Activated CD4-positive, alpha-beta T cell treated with anti-CD3 and anti-CD28 coated beads, Interleukin-2, amount 50 U/mL, for 48 hours (primary cell): Measurements from ENCODE around the gene NID2.
A peak's percentile ranks its signal among the peaks of the same experiment; 100 is the strongest.

Source experiments
- DNase-seq, 2 experiments: peaks; one replicate each; pipeline ENCODE4 v3.0.0-alpha.2; 2020

The NID2 gene

DNA sequence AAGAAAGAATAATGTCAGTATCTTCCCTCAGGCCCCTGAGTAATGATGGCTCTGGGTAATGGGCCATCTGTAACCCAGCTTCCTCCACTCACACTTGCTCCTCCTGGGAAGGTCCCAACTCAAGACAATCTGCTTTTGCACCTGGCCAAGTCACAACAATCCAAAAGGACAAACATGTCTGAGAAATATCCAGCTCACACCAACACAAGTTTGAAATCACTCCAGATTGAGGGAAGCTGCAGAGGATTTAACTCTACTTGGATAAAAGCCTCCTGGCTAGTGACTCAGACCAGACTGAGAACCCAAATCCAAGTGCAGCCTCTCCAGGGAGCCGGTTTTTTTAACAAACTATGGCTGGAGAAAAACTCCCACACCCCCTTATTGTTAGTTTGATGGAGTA, 45.3 kb downstream of the NID2 start:
- no peak for DNase-seq

DNA sequence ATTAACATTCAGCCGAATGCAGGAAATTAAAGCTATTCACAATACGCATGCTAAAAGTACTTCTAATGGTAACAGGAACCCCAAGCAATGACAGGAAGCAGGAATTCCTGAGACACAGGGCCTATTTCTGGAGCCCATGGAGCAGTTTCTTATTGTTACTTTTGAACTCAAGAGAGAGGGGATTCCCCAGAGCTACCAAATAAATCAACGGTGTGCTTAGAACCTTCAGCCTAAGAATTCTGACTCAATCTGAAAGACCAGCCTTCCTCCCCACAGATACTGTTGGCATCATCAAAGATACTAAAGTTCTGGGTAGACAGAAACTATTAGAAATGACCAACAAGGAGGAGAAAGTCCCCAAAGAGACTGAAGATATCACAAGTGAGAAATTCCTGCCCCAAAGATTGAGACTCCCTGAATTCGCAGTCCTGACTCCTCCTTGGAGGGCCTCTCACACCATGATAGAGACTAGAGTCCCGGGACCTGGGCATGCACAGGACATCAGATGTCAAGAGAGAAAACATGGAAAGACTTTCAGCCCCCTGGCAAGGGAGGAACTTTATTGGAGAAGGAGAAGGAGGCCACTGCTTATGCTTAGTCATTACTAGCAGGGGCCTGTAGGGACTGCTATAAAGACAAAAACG, 46.8 kb downstream of the NID2 start:
- DNase-seq, result no peak

DNA sequence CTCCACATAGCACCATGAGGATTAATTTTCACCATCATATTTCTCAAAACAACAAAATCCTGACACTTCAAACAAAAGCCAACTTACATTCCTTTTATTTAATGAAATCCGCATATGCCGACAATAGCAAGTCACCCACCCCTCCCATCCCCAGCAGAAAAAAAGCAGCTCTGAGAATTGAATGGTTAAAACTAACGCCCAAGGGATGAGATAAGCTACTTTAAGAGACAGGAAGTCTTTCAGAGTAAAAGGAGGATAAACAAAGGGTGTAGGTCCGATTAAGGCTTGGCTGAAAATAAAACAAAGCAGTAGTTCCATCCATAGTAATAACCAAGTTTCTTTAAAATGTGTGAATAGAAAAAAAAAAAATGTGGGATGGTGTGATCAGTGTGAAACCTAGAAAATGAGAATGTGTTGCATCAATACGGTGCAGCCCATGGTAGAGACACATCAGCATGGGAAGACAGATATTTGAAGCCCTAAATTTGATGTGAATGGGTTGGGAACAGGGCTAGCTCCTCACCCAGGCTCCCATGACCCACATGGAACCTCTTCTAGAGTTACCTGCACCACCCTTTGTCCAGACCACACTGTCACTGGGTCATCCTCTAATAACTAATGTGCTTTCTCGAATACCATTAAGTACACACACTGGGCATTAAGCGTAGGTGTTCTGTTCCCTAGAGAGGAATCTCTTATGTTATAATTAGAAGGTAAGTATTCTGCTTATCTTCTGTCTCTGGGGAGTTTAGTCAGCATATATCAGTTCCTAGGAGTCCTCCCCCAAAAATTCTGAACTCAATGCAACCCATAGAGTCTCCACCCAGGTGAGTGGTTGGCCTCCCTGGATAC, 47.8 kb downstream of the NID2 start:
- no peak for DNase-seq

DNA sequence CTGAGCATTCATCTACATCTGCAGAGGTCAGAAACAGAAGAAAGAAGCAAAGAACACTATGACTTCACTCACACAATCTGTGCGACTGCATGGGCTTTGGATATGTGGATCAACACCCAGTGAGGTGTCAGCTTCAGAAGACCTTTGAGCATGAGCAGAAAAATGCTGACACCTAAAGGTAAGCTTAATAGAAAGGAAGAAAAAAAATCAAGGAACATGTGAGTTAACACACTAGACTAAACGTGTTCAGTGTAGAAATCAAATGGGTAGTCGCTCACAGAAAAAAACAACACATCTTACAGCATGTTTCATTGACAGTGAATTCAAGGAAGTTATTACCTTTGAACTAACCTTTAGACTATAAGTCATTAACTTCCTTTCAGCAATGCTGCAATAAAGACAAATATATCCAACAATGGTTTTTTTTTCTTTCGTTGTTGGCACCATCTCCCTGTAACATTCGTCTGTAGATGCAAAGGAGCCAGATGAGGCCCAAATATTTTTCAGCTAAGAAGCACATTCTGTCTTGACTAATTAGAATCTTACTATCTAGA, 48.6 kb downstream of the NID2 start:
- DNase-seq, result no peak

DNA sequence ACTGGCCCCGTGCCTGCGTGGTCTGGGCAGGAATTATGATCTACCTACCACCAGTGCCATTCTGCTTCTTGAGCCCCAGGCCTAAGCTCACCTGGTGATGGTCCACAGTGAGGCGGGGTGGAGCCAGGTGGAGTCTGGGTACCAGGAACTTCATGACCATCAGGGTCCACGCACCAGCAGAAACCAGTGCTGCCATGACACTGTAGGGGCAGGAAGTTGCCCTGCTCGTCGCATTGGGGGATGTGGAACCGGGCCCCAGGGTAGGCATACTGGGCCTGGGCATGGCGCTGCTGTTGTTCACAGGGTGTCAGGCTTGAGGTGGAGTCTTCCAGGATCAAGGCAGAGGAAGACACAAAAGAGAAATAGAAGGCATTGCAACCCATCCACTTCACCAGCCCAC, 49.9 kb downstream of the NID2 start:
- no peak for DNase-seq

DNA sequence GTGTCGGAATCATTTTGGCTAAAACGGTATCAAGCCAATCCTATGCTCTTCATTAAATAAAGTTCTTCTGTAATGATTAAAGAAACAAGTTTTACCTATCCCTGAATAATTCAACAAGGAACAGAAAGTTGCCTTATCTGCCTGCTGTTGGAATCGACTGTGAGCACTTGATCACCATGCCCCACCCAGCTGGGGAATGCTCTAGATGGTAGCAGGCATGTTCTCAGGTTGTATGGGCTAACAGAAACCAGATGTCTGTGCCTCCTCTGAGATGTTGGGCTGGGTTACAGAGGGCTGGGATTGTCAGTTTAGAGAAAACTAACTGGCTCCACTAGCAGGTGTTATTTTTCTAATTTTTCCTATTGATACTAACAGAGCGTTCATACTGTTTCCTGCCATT, 50.6 kb downstream of the NID2 start:
- DNase-seq, result no peak

DNA sequence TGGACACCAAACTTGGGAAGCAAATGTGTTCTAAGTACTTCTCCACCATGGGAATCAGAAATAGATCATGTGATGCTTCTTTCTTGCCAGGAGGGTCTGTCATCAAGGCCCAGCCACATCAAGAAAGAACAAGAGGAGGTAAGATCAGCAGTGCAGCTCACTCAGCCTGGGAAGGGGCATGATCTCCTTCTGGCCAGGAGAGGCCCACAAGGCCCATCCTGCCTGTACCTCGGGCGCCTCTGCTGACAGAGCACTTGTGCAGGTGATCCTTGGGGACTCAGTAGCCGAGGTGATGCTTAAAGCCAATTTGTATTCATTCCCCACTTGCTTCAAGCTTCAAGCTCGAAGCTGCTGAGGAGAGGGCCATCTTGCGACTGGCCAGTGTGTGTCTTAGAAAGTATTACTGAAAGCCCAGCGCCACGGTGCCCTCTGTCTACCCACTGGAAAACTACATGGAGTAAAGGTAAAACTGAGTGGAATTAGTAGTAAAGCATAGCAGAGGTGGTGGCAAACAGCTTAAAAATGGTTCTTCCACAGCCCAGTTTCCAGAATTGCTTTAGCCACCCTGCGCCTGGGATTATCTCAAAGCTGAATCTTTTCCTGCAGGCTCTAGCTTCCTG, 53.3 kb downstream of the NID2 start:
- no peak for DNase-seq

DNA sequence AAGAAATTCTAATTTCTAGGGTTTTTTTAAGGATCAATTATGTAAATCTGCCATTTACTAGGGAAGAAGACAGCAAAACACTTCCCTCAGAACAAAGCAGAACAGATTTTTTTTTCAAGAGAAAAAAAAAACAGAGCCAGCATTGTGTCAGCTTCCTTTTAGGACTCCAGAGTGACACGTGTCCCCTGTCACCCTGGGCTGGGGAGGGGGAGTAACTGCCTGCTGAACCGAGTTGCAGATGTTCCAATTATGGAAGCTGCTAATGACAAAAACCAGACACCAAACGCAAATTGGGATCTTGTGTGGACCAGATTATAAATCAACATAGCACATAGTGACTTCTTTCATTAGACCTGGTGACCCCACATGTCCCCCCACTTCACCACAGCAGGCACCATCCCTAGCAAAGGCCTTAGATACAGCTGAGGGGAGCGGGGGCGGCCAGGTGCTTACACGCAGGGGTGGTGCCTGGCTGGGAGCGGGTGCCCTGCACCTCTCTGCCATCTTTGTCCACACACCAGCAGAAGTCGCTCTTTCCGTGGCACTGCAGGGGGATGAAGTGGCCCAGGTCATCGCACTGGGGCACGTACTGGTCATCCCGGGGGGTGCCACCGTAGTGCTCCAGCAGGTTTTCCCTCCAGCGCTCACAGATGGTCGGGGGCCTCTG, 54.1 kb downstream of the NID2 start:
- no peak for DNase-seq

DNA sequence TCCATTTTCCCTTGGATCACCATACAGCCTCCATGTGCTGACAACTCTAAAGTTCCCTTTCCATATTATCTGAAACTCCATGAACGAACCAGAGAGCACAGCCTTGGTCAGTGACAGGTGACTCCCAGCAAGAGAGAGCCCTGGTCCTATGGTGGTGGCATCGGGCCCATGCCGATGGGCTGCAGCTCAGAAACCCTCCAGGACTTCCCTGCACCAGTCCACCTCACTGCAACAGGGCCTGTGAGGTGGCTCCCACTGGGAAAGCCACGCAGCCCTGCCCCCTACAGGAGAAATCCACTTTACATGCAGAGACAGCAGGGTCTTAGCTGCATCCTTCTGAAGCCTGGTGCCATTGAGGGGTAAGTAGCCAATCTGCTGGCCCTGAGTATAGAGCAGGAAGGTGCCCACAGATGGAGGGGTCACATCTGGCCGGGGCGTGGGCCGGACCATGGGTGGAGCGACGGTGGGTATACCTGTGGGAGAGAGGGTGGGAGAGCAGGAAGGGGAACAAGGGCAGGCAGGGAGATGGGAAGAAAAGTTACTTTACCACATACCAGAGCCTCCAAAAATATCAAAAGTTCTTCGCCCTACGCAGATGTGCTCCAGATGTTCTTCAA, 54.8 kb downstream of the NID2 start:
- peak in 1 of 2 experiments; percentile 26 for DNase-seq

DNA sequence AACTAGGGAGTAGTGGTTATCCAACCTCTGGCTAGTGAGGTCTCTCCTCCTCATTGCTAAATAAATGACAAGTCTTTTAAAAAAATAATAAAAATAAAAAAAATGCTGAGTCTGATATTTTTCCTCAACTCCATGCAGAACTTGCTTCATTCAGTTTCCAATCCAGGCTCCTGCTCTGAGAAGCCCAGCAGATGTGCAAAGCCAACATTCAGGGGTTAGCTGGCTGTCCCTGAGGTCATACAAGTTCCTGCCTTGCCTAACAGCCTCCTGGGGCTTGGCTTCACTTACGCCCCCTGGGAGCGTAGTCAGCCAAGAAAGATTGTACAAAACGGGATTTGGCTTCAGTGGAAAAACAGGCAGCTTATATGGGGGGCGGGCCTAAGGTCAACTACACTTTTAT, 56.2 kb downstream of the NID2 start:
- DNase-seq, result no peak

DNA sequence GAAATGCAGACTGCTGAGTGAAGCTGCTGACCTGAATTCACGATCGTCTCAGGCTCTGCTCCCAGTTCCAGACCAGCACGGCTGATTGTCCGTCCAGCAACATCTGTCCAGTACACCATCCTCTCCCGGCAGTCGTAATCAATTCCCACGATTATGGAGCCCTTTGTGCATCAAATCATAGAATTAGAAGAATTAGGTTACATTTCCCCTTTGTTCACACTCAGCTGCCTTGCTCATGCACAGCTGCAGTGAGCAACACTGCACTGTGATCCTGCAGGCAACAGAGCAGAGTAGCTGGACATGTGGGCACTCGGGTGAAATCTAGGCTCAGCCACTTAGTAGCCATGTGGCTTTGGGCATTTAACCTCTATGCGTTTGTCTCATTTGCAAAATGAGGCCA, 57.3 kb downstream of the NID2 start:
- no peak for DNase-seq

DNA sequence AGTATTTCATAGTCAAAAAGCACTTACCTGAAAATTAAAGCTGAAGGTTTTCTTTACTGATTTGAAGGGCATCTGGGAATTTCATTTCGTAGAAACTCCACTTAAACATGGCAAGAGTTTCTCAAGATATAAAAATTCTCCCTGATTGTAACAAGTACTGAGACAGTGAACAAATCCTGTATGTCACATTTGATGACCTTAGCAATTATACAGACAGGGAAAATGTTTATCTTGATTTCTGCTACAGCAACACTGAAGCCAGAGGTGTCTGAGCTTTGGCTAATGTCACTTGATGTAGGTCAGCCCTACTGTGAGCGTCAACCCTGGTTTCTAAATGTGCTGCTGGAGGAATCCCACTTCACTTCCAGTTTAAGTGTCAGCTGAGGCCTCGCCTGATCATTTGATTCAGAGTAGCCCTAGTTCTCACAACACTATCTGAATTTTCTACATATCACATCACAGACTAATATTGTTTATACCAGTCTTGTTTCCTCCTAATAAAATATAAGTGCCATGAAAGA, 58.6 kb downstream of the NID2 start:
- DNase-seq, result no peak

DNA sequence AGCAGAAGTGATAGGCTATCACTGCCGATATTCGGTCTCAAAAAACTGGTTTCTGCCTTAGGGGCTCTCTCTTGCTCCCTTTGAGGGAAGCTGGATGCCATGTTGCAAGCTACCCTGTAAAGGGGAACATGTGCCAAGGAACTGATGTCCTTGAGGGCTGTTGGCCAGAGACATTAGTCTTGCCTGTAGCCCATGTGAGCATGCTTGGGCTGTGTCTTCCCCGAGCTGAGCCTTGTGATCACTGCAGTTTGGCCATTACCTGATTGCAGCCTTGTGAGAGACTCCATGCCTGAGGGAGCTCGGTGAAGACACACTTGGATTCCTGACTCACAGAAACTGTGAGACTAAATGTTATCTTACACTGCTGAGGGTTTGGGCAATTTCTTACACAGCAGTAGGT, 60.7 kb downstream of the NID2 start:
- DNase-seq, result no peak

DNA sequence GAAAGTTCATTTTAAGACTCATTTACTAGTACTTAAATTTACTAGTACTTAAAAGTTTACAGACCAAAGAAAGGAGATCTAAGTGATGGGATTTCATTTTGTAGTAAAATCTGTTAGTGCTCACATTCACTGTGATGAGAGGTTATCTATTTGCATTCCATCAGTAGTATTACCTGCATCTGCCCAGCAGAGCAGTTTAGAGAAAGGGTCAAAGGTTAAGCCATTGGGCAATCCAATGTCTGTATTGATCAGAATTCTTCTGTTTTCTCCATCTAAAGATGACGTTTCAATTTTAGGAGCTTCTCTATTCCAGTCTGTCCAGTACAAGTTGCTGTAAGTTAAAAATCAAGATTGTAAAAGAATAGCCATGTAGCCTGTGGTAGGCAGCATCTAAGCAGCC, 61.2 kb downstream of the NID2 start:
- no peak for DNase-seq

DNA sequence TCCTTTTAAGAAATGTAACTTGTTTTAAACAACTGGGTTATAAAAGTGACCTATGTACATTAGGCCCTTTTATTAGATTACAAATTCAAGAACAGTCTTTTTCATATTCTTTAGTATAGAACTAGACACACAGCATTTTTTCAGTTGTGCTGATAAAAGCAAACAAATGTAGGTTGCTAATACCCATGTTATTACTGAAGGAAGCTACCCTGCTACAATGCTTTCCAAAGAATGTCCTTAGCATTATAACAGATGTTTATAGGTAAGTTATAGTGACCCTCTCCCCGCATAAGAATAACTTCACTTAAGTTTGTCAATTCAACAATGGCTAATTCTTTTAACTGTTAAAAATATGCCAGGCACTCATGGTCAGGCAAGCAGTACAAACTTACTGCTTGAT, 61.6 kb downstream of the NID2 start:
- DNase-seq, result no peak

DNA sequence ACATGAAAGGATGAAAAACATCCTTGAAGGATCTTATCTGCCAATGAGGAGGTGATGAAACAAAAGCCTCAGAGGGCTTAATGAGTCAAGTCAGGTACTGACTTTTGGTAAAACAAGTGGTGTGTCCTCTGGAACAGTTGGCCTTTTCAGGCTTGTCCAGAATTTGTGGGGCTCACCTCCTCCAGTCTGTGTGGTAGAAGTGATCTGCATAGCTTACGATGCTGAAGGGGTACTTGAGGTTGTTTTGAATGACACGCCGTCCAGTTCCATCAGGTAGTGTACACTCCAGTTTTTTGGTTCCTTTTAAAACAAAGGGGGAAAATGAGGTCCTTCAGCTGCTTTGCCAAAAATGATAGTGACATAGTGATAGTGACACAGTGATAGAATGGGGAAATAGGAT, 62.5 kb downstream of the NID2 start:
- no peak for DNase-seq

DNA sequence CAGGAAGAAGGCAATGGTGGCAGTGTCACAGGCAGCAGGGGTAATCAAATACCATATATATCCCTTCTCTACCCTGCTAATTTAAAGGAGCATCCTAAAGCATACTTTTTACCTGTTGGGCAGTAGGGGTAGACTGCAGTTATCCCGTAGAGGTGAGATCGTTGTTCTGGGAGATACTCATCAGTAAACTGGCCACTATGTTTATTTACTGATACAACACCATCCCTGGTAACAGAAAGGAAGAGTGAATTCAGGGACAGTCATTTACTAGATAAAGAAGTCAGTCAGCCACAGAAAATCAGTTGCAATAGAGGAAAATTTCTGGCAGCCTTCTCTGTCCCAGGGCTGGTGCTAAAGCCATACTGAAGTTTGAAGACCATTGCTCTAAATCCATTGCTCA, 63.2 kb downstream of the NID2 start:
- DNase-seq, result no peak

DNA sequence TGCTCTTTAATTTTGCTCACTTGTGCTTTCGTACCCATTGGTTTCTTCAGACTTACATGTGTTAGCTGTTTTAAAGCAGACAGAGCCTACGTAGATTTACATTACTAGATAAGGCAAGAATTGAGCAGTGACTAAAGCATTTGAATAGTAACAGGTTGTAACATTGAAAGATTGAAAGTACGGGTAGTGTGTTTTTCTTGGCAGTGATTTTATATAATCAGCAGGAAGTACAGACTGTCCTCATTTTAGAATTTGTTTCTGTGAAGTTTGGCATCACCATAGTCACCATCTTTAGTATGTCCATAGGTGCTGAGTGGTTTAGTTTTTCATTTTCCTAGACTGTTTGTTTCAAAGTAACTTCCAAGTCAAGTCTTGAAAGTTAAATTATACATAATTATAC, 65.5 kb downstream of the NID2 start:
- DNase-seq, result no peak

DNA sequence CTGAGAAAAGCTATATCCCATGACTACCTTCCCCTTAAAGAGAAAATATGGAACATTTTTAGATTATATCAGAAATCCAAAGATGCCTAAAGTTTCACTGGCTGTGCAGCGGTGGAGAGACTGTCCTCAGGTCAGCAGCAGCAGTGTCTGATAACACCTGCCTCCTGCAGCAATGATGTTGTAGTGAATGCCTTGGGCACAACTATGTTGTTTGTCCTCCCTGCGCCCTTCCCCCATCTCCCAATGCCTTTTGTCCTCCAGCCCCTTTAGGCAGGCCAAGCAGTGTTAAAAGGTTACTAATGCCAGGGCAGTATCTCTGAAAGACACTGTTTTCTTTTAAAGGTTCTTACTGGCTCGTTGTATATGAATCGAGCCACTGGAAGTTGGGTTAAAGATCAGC, 66.3 kb downstream of the NID2 start:
- DNase-seq, result no peak

DNA sequence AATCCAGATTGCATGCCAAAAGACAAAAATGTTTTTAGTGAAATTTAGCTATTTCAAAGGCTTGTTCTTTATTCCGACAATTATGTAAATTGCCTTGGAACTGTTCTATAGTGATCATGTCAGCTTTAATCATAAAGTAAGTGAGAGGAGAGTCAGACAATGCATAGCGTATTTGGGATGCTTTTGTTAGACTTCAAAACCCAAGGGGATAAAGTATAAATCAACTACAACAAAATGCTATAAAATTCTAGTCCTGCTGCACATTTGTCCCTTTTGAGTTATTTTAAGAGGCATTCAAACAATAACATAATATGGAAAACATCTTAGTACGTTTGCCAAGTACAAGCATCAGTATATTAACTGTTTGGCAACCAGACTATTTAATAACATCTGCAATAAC, 68.2 kb downstream of the NID2 start:
- DNase-seq, result no peak

DNA sequence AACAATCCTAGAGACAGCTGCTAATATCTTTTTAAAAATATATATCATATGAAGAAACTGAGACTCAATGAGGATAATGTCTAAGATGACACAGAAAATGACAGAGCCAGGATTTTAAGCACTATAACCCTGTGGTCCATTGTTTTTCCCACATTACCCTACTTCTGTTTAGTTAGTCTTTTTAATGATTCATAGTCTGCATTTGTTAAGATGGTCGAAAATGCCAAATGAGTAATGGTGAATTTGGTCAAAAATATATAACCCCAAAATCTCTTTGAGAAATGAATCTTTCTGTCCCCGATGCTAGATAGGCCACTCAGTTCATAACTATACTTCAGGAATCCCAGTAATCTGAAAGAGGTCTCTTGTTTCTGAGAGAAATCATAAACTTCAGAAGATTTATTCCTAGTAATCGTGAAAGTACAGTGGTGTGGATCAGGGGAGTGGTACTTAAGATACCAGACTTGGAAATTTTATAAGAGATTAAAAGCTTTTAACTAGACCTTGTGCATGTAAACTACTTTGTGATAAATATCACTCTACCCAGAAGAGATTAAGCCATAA, 68.8 kb downstream of the NID2 start:
- DNase-seq, result no peak

DNA sequence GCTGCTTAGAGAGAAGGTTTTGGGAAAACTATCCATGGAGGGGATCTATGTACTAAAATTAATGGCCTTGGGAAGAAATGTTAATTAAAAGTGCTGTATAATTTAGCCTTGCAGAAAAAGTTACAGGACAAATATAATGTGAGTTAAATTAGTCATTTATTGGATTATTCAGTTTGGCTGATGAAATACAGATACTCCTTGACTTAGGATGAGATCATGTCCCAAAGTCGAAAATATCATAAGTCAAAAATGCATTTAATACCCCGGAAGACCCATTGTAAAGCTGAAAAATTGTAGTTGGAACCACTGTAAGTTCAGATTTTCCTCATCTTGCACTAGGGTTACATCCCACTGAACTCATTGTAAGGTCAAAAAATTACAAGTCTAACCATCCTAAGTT, 69.8 kb downstream of the NID2 start:
- DNase-seq, result no peak
